Hepatocyte (in vitro differentiated cells): ENCODE results near the gene STXBP6. TPM values are rescaled to one million over a fixed set of nuclear protein-coding genes. Genes with fewer than 3 reads are reported as not detected.

Experiments used
- DNase-seq: peaks from one replicate; pipeline ENCODE4 v3.0.0-alpha.2; 2016; ENCODE audit warnings: low spot score
- H2AFZ ChIP-seq: fragments of 200-600 bp; sonication (generic); 2 replicates; pipeline ENCODE4 v1.6.0; 2016; ENCODE audit warnings: antibody characterized with exemption, mild to moderate bottlenecking
- H3K27ac ChIP-seq: fragments of 200-600 bp; sonication (generic); 2 replicates; pipeline ENCODE4 v1.5.1; 2016; ENCODE audit warnings: mild to moderate bottlenecking
- H3K27me3 ChIP-seq: fragments of 200-600 bp; sonication (generic); 2 replicates; pipeline ENCODE4 v1.6.1; 2016
- H3K36me3 ChIP-seq: fragments of 200-600 bp; sonication (generic); replicated peaks from 2 replicates; pipeline ENCODE4 v1.5.1; 2016; ENCODE audit warnings: low read depth; ENCODE audit not compliant: insufficient read depth
- H3K4me1 ChIP-seq: fragments of 200-600 bp; sonication (generic); 2 replicates; pipeline ENCODE4 v1.5.1; 2016; ENCODE audit warnings: mild to moderate bottlenecking, moderate library complexity; ENCODE audit not compliant: insufficient read depth
- H3K4me2 ChIP-seq: fragments of 200-600 bp; sonication (generic); 2 replicates; pipeline ENCODE4 v1.6.0; 2016
- H3K4me3 ChIP-seq: fragments of 200-600 bp; sonication (generic); 2 replicates; pipeline ENCODE4 v1.5.1; 2016; ENCODE audit warnings: mild to moderate bottlenecking
- H3K79me2 ChIP-seq: fragments of 200-600 bp; sonication (generic); 2 replicates; pipeline ENCODE4 v1.6.0; 2017; ENCODE audit warnings: mild to moderate bottlenecking
- H3K9me2 ChIP-seq: fragments of 200-600 bp; sonication (generic); replicated peaks from 2 replicates; pipeline ENCODE4 v1.6.0; 2017; ENCODE audit warnings: mild to moderate bottlenecking; ENCODE audit not compliant: insufficient read depth
- H3K9me3 ChIP-seq: fragments of 200-600 bp; sonication (generic); 2 replicates; pipeline ENCODE4 v1.5.1; 2016; ENCODE audit warnings: low read depth, mild to moderate bottlenecking
- H4K20me1 ChIP-seq: fragments of 200-600 bp; sonication (generic); 2 replicates; pipeline ENCODE4 v1.6.0; 2016; ENCODE audit warnings: mild to moderate bottlenecking; ENCODE audit not compliant: insufficient read depth, poor library complexity, severe bottlenecking
- CTCF ChIP-seq: fragments of 200-600 bp; sonication (generic); IDR thresholded peaks from 2 replicates; pipeline ENCODE4 v1.5.1; 2016; ENCODE audit warnings: antibody characterized with exemption, mild to moderate bottlenecking; ENCODE audit not compliant: poor library complexity
- EZH2 ChIP-seq: fragments of 200-600 bp; sonication (generic); IDR thresholded peaks from 2 replicates; pipeline ENCODE4 v1.6.1; 2016; ENCODE audit warnings: antibody characterized with exemption, mild to moderate bottlenecking, borderline replicate concordance
- EZH2phosphoT487 ChIP-seq: fragments of 200-600 bp; sonication (generic); IDR thresholded peaks from one replicate; pipeline ENCODE4 v1.6.1; 2018; ENCODE audit warnings: antibody characterized with exemption, mild to moderate bottlenecking, low read depth, moderate library complexity; ENCODE audit not compliant: unreplicated experiment, severe bottlenecking
- WGBS: methylation state at CpG from one replicate; pipeline ENCODE4 v1.1.6; 2016; ENCODE audit warnings: low lambda C conversion rate; ENCODE audit errors: missing lambda C conversion rate; 5-methylcytosine and 5-hydroxymethylcytosine counted together
- polyA plus RNA-seq: library from polyadenylated mRNA; unstranded; fragments of >200 nt; fragmentation: Nextera tagmentation; extraction: Ambion mirVana; gene quantifications from 2 replicates; pipeline ENCODE4 v1.2.1, GENCODE V29; 2016
- total RNA-seq: library from RNA; depleted of rRNA; stranded (reverse); fragments of >200 nt; gene quantifications from 2 replicates; pipeline ENCODE4 v1.2.3, GENCODE V29; 2014

STXBP6 gene
- total and polyA plus RNA-seq, 2 experiments from 2014 or later = 34.1 to 44.9 TPM

DNA sequence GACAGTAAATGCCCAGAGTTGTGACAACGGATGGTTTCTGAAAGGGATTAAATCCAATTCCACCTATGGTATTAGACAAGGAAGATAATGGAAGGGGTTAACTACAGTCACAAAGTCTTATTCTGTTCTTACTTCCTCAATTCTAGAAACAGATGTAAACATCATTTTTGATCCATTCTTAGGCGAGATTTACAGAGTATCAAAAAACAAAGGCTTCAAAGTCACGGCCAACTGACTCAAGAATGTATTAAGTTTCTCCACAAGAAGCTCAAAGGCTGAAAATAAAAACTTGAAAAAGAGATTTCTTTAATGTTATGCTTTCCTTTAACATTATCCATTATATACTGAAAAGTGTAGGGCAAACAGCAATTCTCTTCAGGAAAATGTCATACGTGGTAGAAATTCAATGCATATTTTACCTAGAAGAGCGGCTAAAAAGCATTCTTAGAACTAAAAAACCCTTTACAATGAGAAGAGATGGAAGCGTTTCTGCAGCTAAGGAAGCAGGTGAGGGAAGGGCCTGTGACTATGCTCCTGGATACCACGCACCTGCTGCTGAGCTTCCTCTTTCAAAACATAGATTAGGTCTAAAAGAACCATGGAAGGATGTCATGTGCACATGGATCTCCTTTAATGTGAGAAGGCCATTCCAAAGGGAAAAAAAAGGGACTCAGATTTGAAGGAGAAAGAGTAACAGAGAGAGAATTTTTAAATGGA is 185.8 kb downstream of the STXBP6 start:
- Histone ChIP-seq H2AFZ (no peak overlapping the region), H3K9me2 (no peaks in the 10 kb centered on the region), H4K20me1 (no peaks in the 10 kb centered on the region), H3K79me2 (peaks cover 28% of the 10 kb centered on the region), H3K27ac (peak overlapping the region; percentile 12), H3K36me3 (no peaks in the 10 kb centered on the region), H3K4me1 (peaks cover 14% of the 10 kb centered on the region), H3K4me2 (no peak overlapping the region), H3K9me3 (no peaks in the 10 kb centered on the region), H3K4me3 (no peak overlapping the region), H3K27me3 (no peaks in the 10 kb centered on the region)
- 63% methylated on average over 7 of the region's 7 CpGs for WGBS
- TF ChIP-seq EZH2 (no peak), EZH2phosphoT487 (no peak), CTCF (no peak)
- DNase-seq = no peak

DNA sequence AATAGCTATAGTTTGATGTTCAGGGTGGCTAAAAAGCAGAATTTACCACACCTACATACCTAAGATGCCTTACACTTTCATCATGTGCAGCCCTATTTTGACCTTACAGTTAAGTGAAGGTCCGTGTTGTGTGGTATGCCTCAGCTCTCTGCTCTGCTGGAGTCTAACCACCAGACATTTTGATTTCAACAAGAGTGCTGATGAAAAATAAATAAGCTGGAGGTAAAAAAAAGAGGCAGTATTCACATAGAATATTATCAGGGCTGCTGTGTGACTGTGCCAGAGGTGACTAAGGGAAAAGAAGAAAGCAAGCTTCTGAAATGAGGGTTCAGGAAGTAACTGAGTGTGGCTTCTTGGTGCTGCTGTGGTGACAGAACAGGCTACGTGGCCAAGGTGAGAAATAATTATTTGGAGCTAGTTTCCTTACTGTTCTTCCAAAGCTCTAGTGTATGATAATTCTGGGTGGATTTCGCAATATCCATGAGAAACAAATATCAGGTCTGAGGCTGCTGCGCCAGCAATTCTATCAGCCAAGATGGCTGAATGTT is 188.8 kb downstream of the STXBP6 start:
- H3K4me3 ChIP-seq = no peak overlapping the region
- no peaks in the 10 kb centered on the region for H3K27me3 ChIP-seq
- H3K36me3 ChIP-seq = no peaks in the 10 kb centered on the region
- H3K27ac ChIP-seq = peak overlapping the region; percentile 89
- peak overlapping the region; percentile 49 for H3K4me2 ChIP-seq
- no peaks in the 10 kb centered on the region for H3K9me3 ChIP-seq
- peak; percentile 17 for DNase-seq
- H3K9me2 ChIP-seq = no peaks in the 10 kb centered on the region
- H2AFZ ChIP-seq = peak overlapping the region; percentile 37
- peaks cover 28% of the 10 kb centered on the region for H3K79me2 ChIP-seq
- TF ChIP-seq EZH2phosphoT487 (no peak), CTCF (no peak), EZH2 (no peak)
- 73% methylated on average over 4 of the region's 4 CpGs for WGBS
- H4K20me1 ChIP-seq = no peaks in the 10 kb centered on the region
- H3K4me1 ChIP-seq = peaks cover 14% of the 10 kb centered on the region

- no peak overlapping the region for H3K4me3 ChIP-seq
- H3K79me2 ChIP-seq = peaks cover 25% of the 10 kb centered on the region
- H3K9me3 ChIP-seq = no peaks in the 10 kb centered on the region
- no peak overlapping the region for H3K4me2 ChIP-seq
- peaks cover 14% of the 10 kb centered on the region for H3K4me1 ChIP-seq
- H3K27ac ChIP-seq = no peak overlapping the region
- TF ChIP-seq CTCF (no peak), EZH2 (no peak), EZH2phosphoT487 (no peak)
- no peak overlapping the region for H2AFZ ChIP-seq
- H3K27me3 ChIP-seq = no peaks in the 10 kb centered on the region
- 75% methylated on average over 5 of the region's 5 CpGs for WGBS
- no peak for DNase-seq
- no peaks in the 10 kb centered on the region for H3K36me3 ChIP-seq
- H3K9me2 ChIP-seq = no peaks in the 10 kb centered on the region
- no peaks in the 10 kb centered on the region for H4K20me1 ChIP-seq
Measured at GRCh38 chr14:24859559-24859958, 190.4 kb downstream of the STXBP6 start.
